GM04504 (cell line): ENCODE measurements around the gene LRRC19.

Source experiments
- DNase-seq: peaks from one replicate; pipeline ENCODE4 v3.0.0-alpha.2; 2012; ENCODE audit warnings: low read depth

Gene LRRC19, protein sequence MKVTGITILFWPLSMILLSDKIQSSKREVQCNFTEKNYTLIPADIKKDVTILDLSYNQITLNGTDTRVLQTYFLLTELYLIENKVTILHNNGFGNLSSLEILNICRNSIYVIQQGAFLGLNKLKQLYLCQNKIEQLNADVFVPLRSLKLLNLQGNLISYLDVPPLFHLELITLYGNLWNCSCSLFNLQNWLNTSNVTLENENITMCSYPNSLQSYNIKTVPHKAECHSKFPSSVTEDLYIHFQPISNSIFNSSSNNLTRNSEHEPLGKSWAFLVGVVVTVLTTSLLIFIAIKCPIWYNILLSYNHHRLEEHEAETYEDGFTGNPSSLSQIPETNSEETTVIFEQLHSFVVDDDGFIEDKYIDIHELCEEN

GRCh38 chr9:27005491-27005890 lies at the start of gene LRRC19:
TSS of gene LRRC19 (minus strand) at chr9:27005672. CDS start at chr9:26999694, 5,978 bp downstream.
- no peak for DNase-seq

DNA sequence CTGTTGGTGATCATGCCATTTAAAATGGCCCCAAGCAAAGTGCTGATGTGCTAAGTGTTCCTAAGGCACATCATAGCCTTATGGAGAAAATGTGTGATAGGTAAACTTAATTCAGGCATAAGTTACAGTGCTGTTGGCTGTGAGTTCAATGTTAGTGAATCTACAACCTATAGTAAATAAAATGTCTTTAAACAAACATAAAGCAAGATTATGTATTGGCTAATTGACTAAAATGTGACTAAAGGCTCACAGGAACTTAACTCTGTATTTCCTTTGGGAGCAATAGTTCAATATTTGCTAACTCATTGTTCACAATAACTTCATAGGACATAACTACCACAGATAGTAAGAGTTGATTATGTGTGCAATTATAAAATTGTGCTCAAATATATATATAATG lies 49.4 kb upstream of the LRRC19 start:
- DNase-seq = no peak

- no peak for DNase-seq
Measured at GRCh38 chr9:27054125-27054524, 48.7 kb upstream of the LRRC19 start.

DNA sequence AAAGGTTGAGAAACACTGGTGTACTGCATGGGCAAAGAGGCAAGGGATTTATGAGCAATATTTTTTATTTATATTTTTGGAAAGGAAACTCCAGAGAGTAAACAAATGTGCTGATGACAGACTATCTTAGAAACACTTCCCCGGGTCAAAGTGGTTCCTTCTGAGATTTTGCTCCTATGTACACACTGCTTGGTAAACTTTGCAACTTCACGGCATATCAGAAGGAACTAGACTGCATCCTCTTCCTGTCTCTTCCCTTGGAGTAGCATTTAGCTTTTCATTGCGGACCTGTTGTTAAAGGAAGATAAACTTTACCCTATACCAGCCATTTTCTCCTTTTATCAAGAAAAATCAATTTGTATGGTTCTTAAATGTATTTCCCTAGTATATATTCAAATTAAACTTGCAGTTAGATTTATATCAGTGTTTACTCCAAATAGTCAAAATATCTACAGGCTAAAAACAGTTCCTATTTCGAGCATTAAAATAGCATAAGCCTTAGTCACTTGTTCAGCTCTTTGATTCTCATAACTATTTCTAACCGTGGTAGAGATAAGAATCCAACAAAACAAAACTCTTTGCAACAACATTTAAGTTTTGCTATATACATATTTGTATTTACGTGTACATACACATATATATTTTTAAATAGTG lies 48.0 kb upstream of the LRRC19 start:
- DNase-seq = no peak

- no peak for DNase-seq
Measured at GRCh38 chr9:27047136-27047535, 41.7 kb upstream of the LRRC19 start.

GRCh38 chr9:27043176-27043575 lies 37.7 kb upstream of the LRRC19 start:
- no peak for DNase-seq

GRCh38 chr9:27042476-27042875 lies 37.0 kb upstream of the LRRC19 start:
- no peak for DNase-seq

- DNase-seq = no peak
Measured at GRCh38 chr9:27041746-27042145, 36.3 kb upstream of the LRRC19 start.

- DNase-seq = no peak
Measured at GRCh38 chr9:27037499-27037898, 32.0 kb upstream of the LRRC19 start.

DNA sequence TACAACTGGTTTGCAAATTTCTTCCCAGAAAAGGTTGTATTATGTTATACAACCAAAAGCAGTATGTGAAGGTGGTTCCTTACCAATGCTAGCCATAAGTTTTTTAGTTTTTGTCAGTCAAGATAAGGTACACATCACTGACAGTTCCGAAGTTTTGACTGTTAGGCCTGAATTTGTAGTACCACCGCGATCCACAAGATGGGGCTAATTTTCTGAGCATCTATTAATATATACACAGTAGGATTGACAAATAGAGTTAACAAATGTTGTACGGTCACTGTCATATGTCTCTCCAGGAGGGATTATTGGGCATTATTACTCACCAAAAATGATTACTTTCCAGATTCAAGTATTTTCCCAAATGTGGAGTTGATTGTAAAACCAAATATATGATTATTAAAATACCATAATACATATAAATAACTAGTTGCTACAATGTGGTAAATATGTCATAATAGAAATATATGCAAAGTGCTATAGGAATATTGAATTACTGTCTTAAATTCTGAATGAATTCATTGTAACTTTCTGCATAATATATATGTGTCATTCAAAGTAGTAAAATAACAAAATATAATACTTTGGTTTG lies 28.4 kb upstream of the LRRC19 start:
- DNase-seq = peak; percentile 12

- DNase-seq = no peak
Measured at GRCh38 chr9:27029186-27029585, 23.7 kb upstream of the LRRC19 start.

GRCh38 chr9:27022920-27023319 lies 17.4 kb upstream of the LRRC19 start:
- DNase-seq = no peak

- peak; percentile 1 for DNase-seq
Measured at GRCh38 chr9:27019589-27019988, 14.1 kb upstream of the LRRC19 start.

- DNase-seq = no peak
Measured at GRCh38 chr9:27003426-27004077, 1.9 kb downstream of the LRRC19 start.

- no peak for DNase-seq
Measured at GRCh38 chr9:26995810-26996209, 9.7 kb downstream of the LRRC19 start.

DNA sequence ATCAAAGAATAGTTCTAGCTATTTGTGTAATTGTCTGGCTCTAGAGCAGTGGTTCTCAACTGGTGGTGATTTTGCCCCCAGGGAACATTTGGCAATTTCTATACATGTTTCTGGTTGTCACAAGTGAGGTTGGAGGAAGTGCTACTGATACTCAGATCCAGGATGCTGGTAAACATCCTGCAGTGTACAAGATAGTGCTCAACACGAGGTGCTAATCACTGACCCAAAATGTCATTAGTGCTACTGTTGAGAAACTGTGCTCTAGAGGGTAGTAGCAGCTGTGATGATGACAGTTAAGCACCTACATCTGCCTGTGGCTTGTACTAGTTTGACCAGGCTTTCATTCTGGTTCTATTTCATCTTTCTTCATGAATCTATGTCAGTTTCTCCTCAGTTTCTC lies 22.1 kb downstream of the LRRC19 start:
- DNase-seq = no peak

DNA sequence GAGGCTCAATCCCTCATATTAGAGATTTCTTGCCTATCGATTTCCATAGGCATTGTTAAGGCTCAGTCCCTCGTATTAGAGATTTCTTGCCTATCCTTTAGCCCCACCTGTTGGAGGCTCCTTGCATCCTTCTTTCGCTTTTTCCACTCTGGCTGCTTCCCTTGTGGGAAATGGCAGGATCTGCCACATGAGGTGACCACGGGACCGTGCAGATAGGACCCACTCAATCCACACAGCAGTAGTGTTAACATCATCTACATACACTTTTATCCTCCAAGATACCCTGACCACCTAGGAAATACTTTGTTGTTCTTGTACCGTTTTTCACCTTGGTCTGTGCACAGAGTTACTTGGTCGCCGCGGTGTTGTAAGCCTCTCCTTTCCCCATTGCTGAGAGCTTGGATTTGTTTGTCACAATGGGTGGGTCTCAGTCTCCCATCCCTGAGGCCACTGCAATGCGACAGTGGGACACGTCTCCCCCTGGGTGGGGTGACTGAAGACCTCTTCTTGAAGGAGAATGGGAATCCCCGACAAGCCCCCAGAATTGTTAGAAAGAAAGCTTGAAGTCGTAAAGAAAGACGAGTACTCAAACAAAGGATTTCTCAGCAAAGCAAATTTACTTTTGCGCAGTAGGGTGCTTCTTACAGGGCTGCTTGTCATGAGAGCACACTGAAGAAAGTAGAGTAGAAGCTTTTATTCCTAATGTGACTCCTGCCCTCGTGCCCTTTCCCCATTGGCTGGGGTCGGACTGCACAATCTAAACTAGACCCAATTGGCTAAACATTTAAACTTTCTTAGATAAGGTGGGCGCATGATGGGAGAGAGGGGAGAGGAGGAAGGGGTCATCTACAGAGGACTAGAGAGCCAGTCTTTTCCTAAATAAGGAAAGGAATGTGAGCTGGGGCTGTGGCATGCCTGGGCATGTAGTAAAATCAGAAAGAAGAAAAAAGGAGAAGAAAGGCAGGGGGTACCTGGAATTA lies 29.5 kb downstream of the LRRC19 start:
- DNase-seq = no peak

DNA sequence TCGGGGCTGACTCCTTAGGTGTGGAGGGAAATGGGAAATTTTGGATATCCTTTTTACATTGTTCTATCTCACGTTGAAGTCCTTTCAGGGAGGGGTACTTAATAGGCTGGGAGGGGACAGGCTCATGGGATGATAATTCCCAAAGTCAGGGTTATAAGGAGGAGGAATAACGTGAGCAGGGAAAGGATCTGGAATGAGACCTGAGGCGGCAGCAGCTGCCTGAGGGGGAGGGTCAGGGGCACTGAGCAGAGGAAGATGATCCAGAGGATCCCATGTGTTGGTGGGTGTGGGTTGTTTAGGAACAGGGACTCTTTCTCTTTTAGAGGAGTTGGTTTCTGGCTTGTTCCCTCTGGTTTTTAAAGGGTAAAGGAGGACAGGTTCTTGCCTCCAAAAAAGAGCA lies 30.5 kb downstream of the LRRC19 start:
- no peak for DNase-seq

- no peak for DNase-seq
Measured at GRCh38 chr9:26973989-26974388, 31.5 kb downstream of the LRRC19 start.

DNA sequence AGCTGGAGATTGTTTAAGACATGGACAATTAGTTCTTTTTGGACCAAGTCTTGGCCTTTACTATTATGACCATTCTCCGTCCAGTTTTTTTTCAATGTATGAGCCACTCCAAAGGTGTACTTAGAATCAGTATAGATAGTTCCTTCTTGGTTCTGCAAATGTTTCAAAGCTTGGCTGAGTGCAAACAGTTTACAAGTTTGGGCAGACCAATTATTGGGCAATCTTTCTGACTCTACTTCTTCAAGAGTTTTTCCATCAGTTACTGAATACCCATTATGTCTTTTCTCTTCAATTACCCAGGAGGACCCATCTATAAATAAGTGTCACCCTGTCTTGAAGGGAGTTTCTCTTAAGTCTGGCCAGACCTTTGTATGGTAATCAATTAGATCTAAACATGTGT lies 33.8 kb downstream of the LRRC19 start:
- DNase-seq = no peak

DNA sequence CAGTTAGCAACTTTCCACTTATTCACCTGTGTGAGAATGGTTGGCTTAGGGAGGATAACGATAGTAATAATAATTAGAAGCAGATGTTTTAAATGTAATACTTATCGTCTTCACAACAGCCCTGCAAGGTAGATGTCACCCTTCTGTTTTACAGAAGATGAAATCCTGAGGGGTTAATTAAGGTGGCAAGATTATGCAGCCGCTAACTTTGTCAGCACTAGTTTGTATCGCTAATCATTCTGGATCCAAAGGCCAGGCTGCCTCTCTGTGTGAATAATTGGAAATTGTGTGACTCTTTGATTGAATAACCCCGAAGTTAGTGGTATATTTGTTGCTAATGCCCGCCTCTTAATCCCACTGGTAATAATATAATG lies 48.6 kb downstream of the LRRC19 start:
- DNase-seq = no peak
